ENCODE measurements around the gene FGF23.
"Not testable (repeated sequence)": the region's sequence is repeated elsewhere in the genome, so short reads cannot be mapped to it uniquely, and the experiment has no call there.

FGF23 gene

DNA sequence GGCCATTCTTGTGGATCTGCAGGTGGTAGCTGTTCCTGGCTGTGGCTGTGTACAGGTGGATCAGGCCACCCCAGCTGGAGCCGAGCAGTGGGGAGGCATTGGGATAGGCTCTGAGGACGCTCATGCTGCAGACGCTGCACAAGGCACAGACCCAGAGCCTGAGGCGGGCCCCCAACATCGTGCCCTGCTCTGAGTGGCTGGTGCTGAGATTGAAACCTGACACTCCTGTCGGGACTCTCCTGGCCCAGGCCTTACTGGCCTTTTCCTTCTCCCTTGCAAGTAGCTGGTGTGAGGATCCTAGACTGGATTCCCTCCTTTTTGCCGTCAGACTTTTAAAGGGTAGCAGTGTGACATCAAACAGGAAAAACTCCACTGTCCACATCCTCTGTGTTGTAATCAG, at the start of gene FGF23:
Gene FGF23, minus strand, starts transcription at position 308 of the 400 bp plus-strand sequence. Its CDS starts 130 bp downstream, at position 178.
- DNase-seq = peak in 1 of 3 experiments; percentile 37

DNA sequence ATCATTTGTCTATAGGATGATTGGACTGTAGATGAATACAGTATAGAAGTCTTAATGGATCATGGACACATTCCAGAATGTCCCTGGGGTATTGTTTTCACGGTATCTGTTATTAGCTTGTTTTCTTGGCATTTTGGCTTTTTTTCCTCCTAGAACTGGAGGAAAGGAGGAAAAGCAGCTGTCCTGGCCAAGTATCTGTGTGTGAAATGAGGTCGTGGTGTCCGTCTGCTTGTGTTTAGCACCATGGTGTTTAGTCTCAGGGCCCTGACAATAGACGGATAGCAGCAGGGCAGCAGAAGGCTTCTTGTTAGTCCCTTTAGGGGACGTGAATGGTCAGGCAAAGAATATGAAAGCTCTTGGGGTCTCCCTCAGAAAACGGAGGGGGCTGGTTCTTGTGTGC, 44.9 kb upstream of the FGF23 start:
- no peak for DNase-seq

DNA sequence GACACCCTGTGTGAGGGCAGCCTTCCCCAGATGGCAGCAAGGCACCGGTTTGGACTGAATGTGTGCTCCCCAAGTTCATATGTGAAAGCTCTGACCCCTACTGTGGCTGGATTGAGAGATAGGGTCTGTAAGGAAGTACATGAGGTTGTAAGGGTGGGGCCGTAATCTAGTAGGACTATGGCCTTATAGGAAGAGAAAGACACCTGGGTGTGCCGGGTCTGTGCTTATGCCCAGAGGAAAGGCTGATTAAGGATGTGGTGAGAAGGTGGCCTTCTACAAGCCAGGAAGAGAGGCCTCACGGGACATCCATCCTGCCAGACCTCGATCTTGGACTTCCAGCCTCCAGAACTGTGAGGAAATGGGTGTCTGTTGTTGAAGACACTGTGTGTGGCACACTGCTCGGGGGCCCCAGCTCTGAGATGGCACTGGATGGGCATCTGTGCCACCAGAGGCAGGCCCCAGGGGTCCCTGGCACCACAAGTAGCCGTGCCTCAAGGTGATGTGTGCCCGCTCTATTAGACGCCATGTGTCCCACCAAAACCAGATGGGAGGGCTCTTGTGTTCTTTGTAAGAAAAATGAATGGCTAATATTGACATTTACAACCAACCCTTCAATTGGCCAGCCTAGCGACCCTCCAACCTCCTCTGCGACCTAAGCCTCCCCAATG, 44.1 kb upstream of the FGF23 start:
- no peak for DNase-seq

DNA sequence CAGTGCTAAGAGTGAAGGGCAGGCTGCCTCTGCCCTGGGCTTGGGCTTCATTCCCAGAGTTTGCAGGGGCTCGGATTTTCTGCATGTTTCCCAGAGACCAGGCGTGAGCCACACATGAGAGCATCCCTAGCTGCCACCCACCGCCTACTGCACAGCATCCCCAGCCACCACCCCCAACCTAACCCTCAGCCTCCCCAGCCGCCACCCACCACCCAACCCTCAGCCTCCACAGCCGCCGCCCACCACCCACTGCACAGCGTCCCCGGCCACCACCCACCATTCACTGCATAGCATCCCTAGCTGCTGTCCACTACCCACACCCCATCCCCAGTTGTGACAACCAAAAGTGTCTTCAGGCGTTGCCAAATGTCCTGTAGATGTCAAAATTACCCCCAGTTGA, 43.5 kb upstream of the FGF23 start:
- no peak for DNase-seq

- DNase-seq = peak; percentile 13 to 71 (median 25)
These were observed 42.1 kb upstream of the FGF23 start for GRCh38 chr12:4421590-4422031.

GRCh38 chr12:4420138-4420670, 40.7 kb upstream of the FGF23 start:
- peak in 2 of 3 experiments; percentile 8 to 49 for DNase-seq

- no peak for DNase-seq
These were observed 39.4 kb upstream of the FGF23 start for GRCh38 chr12:4418913-4419312.

DNA sequence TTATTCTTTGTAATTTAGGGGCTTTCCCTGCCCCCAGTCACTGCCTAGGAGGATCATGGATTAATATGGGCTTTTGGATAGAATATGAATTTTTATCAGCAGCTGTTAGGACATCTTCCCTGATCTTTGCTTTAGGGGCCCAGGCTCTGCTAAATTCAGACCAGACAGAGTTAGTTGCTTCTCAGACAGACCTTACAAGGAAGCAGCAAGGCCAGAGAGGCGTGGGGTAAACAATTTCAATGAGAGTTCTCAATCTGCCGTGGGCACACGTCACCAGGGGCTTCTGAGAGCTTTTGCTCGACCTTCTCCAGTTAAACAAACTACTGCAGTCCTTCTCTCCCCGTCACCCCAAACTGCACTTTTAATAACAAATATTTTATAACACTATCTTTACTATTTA, 38.4 kb upstream of the FGF23 start:
- no peak for DNase-seq

- DNase-seq = no peak
These were observed 37.9 kb upstream of the FGF23 start for GRCh38 chr12:4417455-4417854.

- DNase-seq = no peak
These were observed 36.8 kb upstream of the FGF23 start for GRCh38 chr12:4416276-4416675.

- peak in 2 of 3 experiments; percentile 37 to 82 for DNase-seq
These were observed 33.0 kb upstream of the FGF23 start for GRCh38 chr12:4412465-4412864.

DNA sequence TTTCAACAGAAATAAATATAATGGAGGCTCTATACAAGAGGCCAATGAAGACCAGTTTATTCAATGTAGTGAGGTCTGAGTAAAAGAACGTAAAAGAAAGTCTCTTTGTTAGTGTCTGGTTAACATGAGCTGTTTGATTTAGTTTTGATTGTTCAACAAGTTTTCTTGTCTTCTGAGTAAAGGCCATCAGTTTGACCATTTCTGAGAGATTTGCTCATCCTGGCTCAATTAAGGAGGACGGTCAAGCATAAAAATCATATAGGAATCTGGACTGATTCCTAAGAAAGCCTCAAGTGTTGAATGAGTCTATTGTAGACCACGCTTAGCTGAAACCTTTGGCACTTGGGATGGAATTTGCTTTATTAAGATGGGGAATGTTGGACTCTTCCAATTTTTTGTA, 32.5 kb upstream of the FGF23 start:
- DNase-seq = no peak

DNA sequence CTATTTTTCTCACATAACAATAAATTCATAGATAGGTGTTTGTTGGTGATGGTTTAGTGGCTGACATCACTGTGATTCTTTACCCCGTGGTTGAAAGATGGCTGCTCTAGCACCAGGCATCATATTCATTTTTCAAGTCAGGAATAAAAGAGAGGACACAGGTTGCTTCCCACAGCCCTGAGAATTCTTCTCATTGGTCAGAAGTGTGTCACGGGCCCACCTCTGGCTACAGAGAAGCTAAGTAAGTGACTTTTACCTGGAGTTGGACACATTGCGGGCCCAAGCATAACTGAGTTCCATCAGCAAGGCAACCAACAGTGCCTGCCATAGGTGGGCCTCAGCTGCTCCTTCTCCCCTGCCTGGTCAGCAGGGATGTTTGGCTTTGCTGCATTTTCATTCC, 27.6 kb upstream of the FGF23 start:
- DNase-seq = no peak

GRCh38 chr12:4404877-4405637, 25.5 kb upstream of the FGF23 start:
- DNase-seq = not testable (repeated sequence)

DNA sequence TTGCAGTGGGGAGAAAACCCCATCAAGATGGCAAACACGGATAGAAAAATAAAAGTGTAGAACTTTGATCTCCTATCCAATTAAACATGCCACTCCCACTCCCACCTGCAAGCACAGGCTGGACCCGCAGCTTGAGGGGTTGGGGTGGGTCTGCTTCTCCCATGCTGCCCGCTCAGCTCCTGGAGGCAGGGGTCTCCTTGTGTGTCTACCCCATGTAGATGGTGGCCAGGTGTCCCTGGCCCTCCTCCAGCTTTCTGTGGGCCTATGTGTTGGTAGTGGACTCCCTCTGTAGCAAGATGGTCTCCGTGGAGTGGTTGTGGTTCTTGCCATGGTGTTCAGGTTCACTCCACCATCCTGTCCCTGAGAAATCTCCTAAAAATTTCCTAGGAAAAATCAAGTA, 23.5 kb upstream of the FGF23 start:
- DNase-seq = no peak

- no peak for DNase-seq
These were observed 21.6 kb upstream of the FGF23 start for GRCh38 chr12:4401117-4401516.

GRCh38 chr12:4395818-4396217, 16.3 kb upstream of the FGF23 start:
- no peak for DNase-seq

DNA sequence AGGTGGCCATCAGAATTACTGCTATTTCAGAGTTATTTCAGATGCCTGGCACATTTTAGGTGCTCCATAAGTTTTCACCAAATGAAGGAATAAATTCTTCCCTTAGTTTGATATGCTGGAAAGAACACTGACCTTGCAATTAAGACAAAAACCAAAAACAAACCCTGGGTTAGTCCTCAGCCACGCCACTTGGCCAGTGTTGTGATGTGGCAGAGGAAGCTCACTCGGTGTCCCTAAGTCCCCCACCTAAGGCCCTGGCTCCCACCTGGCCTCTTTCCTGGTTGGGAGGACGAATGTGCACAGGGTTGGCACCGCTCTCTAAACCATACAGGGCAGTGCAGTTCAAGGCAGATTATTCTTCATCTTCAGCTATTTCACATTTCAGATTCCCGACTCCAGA, 13.7 kb upstream of the FGF23 start:
- DNase-seq = no peak

DNA sequence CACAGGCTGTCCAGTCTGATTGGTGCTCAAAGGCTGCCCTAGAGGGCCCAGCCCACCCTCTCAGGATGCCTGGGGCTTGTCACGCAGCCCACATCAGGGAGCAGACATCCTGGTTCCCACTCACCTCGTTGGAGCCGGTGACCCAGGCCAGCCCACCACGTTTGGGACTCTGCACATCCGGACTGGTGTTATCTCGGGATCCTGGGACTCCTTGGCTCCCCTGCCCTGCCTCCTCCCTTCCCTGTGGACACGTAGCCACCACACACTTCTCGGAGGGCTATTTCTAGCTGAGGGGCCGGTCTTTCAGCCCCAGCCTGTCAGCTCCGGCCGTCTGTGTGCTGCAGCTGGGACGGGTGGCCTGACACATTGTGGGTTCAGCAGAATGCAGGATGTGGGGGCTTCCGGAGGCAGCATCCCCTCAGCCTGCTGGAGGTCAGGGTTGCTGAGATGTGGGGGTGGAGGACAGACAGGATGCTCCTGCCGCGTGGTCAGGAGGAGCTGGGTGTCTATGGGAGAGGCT, 12.8 kb upstream of the FGF23 start:
- no peak for DNase-seq

GRCh38 chr12:4388662-4389061, 9.2 kb upstream of the FGF23 start:
- DNase-seq = no peak

GRCh38 chr12:4388032-4388431, 8.5 kb upstream of the FGF23 start:
- peak in 2 of 3 experiments; percentile 3 to 53 for DNase-seq

GRCh38 chr12:4387607-4388006, 8.1 kb upstream of the FGF23 start:
- peak in 1 of 3 experiments; percentile 40 for DNase-seq

GRCh38 chr12:4386801-4387200, 7.3 kb upstream of the FGF23 start:
- peak in 2 of 3 experiments; percentile 72 to 92 for DNase-seq

All from NCI-H1417 (cell line).